GM21367 (cell line): ENCODE measurements around the gene IFNA8.
"Not testable (repeated sequence)": the region's sequence is repeated elsewhere in the genome, so short reads cannot be mapped to it uniquely, and the experiment has no call there.

Source experiments
- ATAC-seq: cut with Tn5 transposase; IDR thresholded peaks from one replicate; pipeline ENCODE4 v1.9.1; 2021; ENCODE audit not compliant: unreplicated experiment

The IFNA8 gene

DNA sequence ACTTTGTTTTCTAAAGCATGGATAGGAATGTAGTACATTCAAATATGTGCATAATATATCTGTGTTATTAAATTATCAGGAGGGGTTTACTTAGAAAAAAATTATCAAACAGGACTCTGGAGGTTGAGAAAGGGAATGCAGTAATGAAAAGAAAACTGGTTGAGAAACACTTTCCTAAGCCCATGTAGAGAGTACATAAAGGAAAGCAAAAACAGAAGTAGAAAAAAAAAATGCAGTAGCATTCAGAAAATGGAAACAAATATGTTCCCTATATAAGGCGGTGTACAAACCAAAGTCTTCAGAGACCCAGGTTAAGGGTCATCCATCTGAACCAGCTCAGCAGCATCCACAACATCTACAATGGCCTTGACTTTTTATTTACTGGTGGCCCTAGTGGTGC lies at the start of gene IFNA8:
TSS of gene IFNA8 (plus strand) at position 301 of the 400 bp plus-strand sequence. CDS start at position 361, 60 bp downstream.
- no peak for ATAC-seq

DNA sequence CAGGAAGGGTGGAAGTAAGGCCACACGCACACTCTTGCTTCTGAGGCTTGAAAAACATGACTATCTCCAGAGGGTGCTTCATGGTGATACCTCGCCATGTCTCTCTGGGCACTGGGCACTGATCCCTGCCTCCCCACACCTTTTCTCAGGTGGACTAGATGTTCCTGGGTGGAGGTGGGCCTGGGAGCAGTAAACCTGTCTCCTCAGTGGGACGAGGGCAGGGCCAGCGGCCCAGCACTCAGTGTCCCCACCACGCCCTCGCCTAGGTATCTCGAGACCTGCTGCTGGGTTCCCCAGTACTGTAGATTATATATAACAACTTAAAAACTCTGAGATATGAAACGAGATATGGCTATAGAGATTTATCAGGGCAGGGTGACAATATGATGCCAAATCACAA lies 46.6 kb upstream of the IFNA8 start:
- ATAC-seq = no peak

DNA sequence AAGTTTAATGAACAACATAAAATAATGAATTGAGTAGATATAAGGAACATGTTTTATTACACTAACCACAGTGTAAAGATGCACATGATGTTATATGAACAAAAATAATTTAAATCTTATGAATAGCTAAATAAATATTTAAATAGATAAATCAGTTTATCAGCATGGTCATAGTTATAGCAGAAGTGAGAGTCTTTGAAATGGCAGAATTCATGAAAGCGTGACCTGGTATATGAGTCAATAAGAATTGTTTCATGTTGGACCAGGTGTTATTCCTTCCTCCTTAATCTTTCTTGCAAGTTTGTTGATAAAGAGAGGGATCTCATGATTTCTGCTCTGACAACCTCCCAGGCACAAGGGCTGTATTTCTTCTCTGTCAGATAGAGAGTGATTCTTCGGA lies 41.7 kb upstream of the IFNA8 start:
- ATAC-seq = peak; percentile 84

DNA sequence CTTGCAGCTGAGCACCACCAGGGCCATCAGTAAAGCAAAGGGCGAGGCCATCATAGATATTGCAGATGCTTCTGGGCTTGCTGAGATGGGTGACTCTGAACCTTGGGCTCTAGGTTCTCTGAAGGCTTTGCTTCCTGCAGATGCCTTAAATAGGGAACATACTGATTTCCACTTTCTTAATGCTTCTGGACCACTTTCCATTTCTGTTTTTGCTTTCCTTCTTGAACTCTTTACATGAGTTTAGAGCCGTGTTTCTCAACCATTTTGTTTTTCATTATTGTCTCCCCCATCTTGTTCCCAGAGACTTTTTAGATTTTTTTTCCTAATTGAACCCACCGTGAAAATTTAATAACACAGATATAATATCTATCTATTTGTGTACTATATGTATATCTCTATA lies 41.0 kb upstream of the IFNA8 start, which contains the start of gene IFNA13:
TSS of gene IFNA13 (minus strand) at position 101 of the 400 bp plus-strand sequence. CDS start at position 54, 47 bp downstream.
- ATAC-seq = no peak

DNA sequence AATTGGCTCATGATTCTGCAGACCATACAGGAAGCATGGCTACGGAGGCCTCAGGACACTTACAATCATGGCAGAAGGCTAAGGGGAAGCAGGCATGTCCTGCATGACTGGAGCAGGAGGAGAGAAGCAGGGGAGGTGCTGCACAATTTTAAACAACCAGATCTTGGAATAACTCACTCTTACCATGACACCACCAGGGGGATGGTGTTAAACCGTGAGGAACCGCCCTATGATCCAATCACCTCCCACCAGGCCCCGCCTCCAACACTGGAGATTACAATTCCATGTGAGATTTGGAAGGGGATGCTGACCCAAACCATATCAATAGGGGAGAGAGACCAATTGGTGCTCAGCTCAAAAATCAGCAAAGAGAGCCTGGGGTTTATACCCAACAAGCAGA lies 37.5 kb upstream of the IFNA8 start:
- ATAC-seq = not testable (repeated sequence)

DNA sequence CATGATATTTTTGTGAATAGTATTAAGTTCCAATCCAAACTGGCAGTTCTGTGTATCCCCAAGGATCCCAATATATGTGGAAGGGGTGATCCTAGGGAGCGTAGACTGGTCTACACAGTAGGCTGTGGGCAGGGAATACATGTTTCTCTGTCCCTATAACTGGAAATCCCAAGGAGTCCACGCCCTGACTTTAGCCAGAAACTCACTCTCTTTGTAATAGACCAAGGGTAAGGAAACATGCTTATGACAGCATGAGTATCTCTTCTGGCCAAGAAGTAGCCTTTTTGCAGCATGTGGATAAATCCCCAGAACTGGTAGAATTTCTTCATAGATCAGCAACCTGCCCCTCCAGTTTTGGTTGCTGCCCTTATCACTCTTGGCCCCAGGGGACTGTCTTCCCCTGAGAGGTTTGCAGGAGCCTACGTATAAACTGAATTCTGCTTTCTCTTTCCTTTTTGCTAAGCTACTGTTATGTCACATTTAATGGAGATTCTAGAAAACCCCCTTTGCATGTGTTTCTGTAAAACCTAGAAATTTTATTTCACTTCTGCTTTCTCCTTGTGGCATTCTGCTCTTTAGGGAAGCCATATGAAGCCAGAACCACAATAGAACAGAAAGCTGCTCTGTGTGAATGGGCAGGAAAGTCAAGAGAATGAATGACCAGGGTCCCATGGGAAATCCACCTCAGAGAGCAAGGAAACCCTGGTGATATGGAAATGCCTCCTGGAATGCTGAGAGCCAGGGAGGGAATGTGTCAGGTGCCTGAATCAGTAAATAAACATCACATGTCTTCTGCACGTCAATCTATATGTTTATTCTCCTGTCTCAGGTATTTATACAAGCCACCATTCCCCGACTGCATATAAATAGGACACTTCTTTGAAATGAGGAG lies 27.2 kb upstream of the IFNA8 start:
- ATAC-seq = peak; percentile 98

DNA sequence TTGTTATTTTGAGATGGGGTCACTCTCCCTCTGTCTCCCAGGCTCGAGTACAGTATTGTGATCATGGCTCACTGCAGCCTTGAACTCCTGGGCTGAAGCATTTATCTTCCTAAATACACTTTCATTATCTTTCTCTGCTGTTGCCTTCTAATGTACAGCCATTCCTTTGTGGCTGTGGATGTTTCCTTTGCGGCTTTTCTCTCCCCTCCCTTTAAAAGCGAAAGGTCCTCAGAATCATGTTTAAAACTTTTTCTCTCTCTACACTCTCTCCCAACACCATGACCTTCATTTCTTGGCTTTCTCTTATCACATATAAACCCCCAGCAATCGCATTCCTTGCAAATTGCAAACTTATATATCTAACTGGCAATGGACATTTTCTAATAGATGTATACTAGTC lies 25.3 kb upstream of the IFNA8 start:
- no peak for ATAC-seq

DNA sequence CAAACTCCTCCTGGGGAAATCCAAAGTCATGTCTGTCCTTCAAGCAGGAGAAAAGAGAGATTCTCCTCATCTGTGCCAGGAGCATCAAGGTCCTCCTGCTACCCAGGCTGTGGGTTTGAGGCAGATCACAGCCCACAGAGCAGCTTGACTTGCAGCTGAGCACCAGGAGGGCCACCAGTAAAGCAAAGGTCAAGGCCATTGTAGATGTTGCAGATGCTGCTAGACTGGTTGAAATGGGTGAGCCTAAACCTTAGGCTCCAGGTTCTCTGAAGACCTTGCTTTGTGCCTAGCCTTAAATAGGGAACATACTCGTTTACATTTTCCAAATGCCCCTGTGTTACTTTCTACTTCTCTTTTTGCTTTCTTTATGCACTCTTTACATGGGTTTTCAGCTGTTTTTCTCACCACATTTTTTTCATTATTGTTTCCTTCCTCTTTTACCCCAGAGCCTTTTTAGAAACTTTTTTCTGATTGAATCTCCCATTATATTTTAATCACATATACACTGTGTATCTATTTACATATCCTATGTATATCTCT lies 23.7 kb upstream of the IFNA8 start, which contains the start of gene IFNA2:
TSS of gene IFNA2 (minus strand) at position 268 of the 540 bp plus-strand sequence. CDS start at position 199, 69 bp downstream.
- no peak for ATAC-seq

DNA sequence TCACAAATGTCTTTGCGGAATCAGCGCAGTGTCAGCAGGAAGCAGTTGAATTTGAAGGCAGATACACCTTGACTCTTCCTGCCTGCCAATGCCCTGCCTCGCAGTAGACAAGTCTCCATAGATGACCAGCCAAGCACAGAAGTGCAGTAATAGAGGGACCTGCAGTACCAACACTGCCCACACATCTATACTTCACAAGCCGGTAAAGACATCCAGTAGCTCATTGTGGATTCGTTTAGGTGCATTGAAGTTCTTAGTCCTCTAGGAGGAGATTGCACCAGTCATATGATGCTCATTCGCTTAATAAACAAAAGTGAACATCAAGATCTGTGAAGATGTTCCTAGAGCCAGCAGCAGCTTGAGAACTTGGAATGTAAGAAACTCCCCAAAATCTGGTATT lies 16.6 kb upstream of the IFNA8 start:
- ATAC-seq = peak; percentile 92

DNA sequence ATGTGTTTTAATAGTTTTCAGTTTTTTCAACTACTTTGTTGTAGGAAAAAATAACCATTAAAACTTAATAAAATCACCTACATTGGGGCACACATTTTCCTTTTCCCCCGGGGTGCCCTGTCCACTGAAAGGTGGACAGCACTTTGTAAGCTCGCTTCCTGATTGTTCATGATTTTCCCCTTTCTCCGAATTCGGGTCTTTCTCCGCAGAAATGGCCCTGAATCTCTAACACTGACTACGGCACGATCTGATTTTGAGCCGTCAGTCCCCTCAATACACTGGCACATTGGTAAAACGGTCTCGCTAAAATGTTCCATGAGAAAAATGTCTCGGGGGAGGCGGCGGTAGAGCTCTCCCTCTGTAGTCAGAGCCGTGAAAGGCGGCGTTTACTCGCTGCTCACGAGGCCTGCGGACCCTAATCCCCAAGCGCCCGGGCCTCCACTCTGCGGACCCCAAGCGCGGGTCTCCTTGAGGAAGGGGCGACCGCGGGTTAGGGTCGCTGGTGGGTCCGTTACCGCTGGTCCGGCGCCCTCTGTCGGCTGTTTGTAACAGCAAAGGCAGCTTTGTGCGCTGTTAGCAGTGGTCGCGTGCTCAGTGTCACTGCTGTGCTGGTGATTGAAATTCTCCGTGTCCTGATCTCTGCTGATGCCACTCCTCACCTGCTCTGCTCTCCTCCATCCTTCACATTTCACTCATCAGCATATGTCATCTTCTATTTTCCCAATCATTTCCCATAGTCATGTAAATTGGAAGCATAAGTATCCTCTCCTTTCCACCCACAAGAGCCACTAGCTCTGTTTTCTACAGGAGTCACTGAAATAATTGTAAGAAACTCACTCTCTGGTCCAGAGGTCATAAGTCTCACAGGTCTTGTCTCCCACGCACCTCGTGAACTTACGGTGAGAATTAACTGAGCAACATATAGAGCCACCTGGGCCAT lies 12.9 kb upstream of the IFNA8 start:
- ATAC-seq = peak; percentile 59

DNA sequence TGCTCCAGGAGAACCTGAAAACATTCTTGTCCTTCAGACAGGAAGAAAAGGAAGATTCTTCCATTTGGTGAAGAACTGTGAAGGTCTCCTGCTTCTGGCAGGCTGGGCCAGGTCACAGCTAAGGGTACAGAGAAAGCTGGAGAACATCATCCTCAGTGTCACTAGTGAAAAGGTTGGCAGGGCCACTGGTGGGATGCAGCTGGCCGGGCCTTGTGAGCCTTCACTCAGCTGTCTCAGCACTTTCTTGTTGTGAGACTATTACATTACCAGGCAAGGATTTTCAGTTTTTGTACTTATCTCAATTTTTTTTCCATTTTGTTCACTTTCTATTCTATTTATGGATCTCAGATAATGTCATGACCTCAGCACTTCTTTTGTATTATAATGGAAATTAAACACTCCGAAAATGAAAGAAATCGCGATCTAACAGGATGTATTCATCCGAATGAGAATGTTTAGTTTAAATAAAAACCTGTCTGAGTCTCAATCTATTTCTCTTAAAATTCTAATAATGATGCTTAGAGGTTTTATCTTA lies 9.9 kb upstream of the IFNA8 start:
- no peak for ATAC-seq

DNA sequence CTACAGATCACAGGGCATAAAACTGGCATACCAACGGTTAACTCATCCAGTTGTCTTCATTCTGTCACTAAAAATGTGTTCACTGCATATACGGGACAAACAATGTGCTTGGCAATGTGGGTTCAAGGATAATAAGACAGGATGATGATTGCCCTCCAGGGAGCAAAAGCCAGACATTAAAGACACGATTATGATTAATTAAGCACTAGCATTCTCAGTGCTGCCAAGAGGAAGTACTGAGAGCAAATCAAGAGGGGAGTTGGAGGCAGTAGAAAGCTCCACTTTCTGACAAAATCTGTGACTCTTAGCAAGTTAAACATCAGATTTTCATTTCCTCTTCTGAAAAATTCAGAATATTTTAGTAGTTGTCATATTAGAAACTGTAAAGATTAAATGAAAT lies 9.0 kb upstream of the IFNA8 start:
- ATAC-seq = no peak

DNA sequence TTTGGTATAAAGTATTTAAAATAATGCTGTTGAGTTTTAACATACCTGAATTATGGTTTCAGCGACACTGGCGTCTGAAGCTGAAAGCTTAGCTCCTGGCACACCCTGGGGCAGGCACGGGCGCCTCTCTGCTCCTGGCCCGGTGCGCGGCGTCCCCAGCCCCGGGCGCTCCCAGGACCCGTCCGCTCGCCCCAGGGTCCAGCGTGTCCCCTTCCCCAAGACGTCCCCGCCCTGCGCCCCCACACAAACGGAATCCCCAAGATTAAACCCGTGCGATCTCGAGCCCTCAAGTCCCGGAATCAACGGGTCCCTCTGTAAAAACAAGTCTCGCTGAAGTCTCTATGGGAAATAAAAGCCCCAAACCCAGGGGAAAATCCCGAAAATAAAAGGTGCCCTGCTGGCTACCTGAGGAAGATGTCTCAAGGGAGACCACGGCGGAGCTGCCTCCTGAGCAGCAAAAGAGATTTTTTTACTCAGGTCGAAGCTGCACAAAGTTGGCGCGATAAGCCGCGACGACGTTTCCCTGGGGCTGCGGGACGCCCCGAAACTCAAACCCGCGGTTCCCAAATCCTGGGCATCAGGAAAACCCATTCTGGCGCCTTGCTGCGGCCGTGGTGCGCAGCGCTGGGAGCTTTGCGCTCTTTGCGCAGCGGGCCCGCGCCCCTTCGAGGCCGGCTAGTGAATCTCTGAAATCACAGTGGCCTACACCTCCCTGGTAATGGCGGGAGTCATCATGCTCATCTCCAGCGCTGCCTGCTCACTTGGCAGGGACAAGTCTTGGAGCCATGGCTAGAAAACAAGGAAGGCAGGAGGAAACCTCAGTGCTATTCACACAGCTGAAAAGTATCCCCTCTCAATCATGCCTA lies 6.3 kb upstream of the IFNA8 start:
- peak; percentile 47 for ATAC-seq

DNA sequence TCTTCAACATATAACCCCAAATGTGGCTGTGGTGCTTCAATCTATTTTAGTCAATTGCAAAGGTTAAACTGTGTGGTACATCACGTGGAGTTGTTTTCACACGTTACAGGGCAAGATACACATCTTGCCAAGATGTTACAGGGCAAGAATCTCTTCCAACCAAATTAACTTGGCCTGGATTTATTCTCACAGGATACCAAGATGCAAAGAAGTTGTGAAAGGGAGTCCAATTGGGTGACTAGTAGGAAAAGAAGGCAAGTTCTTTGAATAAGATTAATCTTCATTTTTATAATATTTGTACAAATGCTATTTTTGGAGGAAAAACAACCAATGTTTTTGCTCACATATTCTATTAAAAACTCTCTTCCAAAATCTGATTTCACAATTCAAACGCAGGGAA lies 4.8 kb upstream of the IFNA8 start:
- no peak for ATAC-seq

DNA sequence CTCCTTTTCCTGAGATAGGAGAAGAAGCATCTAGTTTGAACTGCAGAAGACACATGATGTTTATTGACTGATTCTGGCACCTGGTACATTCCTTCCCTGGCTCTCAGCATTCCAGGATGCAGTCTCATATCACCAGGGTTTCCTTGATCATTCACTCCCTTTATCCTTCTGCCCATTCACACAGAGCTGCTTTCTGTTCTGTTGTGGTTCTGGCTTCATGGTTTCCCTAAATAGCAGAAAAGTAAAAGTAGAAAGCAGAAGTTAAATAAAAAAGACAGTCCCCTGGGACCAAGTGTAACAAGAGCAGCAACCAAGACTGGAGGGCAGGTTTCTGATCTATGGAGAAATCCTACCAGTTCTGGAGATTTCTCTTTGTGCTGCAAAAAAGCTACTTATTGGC lies 3.2 kb downstream of the IFNA8 start:
- ATAC-seq = peak; percentile 53

DNA sequence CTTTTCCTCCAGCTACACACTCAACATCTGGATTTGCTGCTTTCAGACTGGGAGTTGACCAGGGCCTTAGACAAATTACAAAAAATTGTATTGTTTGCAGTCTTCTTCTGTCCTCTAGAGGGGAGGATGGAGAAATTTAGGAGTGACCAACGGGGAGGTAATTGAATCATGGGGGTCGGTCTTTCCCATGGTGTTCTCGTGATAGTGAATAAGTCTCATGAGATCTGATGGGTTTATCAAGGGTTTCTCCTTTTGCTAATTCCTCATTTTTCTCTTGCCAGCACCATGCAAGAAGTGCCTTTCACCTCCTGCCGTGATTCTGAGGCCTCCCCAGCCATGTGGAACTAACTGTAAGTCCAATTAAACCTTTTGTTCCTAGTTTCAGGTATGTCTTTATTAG lies 4.2 kb downstream of the IFNA8 start:
- no peak for ATAC-seq

DNA sequence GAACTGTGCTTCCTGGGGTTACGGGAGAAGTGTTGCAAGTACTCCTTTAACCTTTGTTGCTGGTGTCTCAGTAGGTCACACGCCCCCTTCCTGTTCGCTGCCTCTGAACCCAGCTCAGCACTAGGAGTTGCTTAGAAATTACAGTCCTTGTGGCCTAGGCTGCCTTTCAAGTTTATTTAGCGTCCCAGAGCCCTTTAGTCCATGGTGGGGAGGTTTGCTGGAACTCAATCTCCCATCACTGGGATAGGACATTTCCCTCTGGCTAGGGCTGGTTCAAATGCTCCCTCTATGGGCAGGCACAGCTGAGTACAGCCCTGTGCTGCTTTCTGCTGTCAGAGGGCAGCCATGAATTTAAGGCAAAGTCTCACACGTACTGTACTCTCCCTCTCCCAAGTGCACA lies 4.7 kb downstream of the IFNA8 start:
- ATAC-seq = peak; percentile 58

DNA sequence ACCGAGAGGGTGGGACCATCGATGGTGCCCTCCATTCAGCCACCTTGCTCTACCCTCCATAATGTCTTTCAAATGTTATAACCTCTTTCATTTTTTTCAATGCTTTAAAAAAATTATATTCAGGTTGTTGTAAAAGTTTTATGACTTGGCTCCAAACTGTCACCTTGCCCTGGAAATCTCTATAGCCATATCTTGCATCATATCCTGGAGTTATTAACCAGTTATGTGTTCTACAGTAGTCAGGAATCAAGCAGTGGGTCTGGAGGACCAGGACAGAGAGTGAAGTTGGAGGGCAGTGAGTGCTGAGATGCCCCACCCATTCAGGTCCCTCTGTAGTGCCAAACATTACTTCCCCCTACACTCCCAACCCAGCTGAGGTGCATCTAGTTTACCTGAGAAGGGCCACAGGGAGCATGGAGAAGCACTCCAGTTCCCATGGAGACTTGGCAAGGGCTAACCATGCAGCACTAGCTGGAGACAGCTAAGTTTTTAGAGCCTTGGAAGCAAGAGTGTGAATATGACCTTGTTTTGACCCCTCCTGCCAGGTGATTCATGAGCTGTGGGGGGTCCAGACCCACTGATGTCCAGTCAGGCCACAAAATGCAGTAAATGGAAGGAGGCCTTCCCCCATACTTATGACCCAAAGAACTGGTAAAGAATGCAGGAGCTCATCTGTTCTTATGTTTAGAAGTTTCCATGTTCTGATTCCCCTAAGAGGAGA lies 5.5 kb downstream of the IFNA8 start:
- ATAC-seq = no peak

DNA sequence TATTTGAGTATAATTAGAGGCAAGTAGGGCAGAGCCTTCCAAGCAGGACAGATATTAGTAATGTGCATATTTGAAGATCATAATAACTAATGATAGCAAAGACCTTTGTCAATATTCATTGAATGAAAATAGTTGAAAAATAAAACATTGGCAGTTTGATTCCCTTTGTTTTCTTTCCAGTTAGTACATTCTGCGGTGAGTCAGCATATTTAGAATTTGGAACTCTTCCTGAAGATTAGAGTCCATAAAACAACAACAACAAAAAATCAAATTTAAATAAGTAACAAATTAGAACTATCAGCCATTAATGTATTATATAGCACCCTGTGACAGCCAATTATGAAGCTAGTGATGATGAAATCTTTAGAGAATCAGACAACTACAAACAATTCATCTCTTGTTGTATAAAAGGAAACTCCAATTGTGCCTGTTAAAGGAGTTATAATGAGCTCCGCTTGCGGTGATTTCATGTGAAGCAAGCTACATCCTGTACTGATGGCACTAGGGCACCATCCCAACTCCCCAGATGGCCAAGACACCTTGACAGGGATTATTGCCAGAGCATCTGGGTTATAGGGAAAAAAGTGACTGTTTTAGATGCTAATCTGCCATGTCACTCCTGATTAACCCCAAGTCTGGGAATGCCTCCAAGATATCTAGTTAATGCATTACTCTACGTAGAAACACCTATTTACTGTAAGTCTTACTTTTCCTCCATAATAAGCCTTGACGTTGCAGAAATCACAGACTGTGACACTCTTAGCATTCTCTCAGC lies 6.8 kb downstream of the IFNA8 start:
- no peak for ATAC-seq
